ENCODE results near the gene ADCY2.

DNA sequence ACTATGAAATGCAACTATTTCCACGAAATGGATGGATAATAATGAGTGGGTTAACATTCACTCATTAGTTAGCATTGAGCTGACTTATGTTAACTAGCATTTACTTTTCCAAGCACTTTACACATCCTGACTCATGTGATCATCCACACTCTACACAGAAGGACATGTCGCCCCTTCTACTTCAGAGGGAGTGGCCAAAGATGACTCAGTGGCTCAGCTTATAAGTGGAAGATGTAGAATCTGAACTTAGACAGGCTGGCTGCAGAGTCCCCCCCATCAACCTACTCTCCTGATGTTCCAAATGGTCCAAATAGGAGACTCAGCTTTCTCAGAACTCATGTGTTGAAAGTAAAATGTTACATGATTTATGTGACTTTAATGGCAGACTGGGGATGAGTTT is 146.0 kb downstream of the ADCY2 start:
- TF ChIP-seq, protein P1, sequence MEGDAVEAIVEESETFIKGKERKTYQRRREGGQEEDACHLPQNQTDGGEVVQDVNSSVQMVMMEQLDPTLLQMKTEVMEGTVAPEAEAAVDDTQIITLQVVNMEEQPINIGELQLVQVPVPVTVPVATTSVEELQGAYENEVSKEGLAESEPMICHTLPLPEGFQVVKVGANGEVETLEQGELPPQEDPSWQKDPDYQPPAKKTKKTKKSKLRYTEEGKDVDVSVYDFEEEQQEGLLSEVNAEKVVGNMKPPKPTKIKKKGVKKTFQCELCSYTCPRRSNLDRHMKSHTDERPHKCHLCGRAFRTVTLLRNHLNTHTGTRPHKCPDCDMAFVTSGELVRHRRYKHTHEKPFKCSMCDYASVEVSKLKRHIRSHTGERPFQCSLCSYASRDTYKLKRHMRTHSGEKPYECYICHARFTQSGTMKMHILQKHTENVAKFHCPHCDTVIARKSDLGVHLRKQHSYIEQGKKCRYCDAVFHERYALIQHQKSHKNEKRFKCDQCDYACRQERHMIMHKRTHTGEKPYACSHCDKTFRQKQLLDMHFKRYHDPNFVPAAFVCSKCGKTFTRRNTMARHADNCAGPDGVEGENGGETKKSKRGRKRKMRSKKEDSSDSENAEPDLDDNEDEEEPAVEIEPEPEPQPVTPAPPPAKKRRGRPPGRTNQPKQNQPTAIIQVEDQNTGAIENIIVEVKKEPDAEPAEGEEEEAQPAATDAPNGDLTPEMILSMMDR (IDR thresholded peaks at IDR 0.05) = no peak
- no peak for TF ChIP-seq POLR2A (IDR thresholded peaks at IDR 0.05; ENCODE audit: low read depth)
